SK-N-SH (cell line): Measurements from ENCODE around the gene HABP4. TPM values are rescaled to one million over a fixed set of nuclear protein-coding genes. Genes with fewer than 3 reads are reported as not detected.

ENCODE experiments used
- CTCF ChIA-PET: fragments of 300-600, 350-600 bp; formaldehyde crosslinking; extraction: SDS; loops from one replicate; lab custom pipeline; 2021; lab: Yijun Ruan, JAX
- POLR2A ChIA-PET: fragments of 350-600 bp; sonication (Branson Sonifier 250); formaldehyde crosslinking; extraction: SDS; loops from one replicate; lab custom pipeline; 2020; ENCODE audit warnings: antibody characterized with exemption, inconsistent platforms; lab: Yijun Ruan, JAX
- DNase-seq: peaks from one replicate; pipeline ENCODE4 v3.0.0; 2012
- H2AFZ ChIP-seq: fragments of 200-600 bp; sonication (generic); 2 replicates; pipeline ENCODE4 v1.8.1; 2016; ENCODE audit warnings: antibody characterized with exemption, mild to moderate bottlenecking, low read depth
- H3F3A ChIP-seq: fragments of 200-600 bp; sonication (generic); replicated peaks from 2 replicates; pipeline ENCODE3; 2016; ENCODE audit warnings: antibody characterized with exemption, mild to moderate bottlenecking; ENCODE audit not compliant: insufficient read depth
- H3K27ac ChIP-seq, 2 experiments: fragments of 200-500 bp in 1 of 2; fragments of 200-600 bp in 1 of 2; sonication (Bioruptor generic) in 1 of 2; sonication (generic), shearing (Covaris generic) in 1 of 2; 2 replicates each; pipeline versions ENCODE4 v1.5.1 to v1.6.1; 2014 to 2016; ENCODE audit warnings: low read depth in 2 of 2, inconsistent platforms in 1 of 2, low read length in 1 of 2, mild to moderate bottlenecking in 1 of 2, mixed read lengths in 1 of 2
- H3K27me3 ChIP-seq: fragments of 200-600 bp; sonication (generic), shearing (Covaris generic); 2 replicates; pipeline ENCODE4 v1.6.1; 2016; ENCODE audit warnings: mixed run types; ENCODE audit not compliant: insufficient read depth
- H3K36me3 ChIP-seq, 2 experiments: fragments of 200-500 bp in 1 of 2; fragments of 200-600 bp in 1 of 2; sonication (Bioruptor generic) in 1 of 2; sonication (generic) in 1 of 2; replicated peaks in 1 of 2; 2 replicates each; pipeline versions ENCODE3 to v1.5.1; 2014 to 2016; ENCODE audit warnings: low read length in 1 of 2, mild to moderate bottlenecking in 1 of 2; ENCODE audit not compliant: insufficient read depth in 2 of 2, control insufficient read depth in 1 of 2
- H3K4me1 ChIP-seq, 2 experiments: fragments of 200-500 bp in 1 of 2; fragments of 200-600 bp in 1 of 2; sonication (Bioruptor generic) in 1 of 2; sonication (generic), shearing (Covaris generic) in 1 of 2; 2 replicates each; pipeline versions ENCODE4 v1.5.1 to v1.6.1; 2014 to 2016; ENCODE audit warnings: low read depth in 1 of 2, low read length in 1 of 2, mixed run types in 1 of 2; ENCODE audit not compliant: insufficient read depth in 2 of 2, control insufficient read depth in 1 of 2
- H3K4me2 ChIP-seq: fragments of 200-600 bp; sonication (generic), shearing (Covaris generic); 2 replicates; pipeline ENCODE4 v1.6.1; 2017; ENCODE audit warnings: mixed run types
- H3K4me3 ChIP-seq, 2 experiments: fragments of 200-500 bp in 1 of 2; fragments of 200-600 bp in 1 of 2; sonication (Bioruptor generic) in 1 of 2; sonication (generic), shearing (Covaris generic) in 1 of 2; 2 replicates each; pipeline versions ENCODE4 v1.5.1 to v1.8.1; 2014 to 2016; ENCODE audit warnings: low read depth in 2 of 2, inconsistent platforms in 1 of 2, low read length in 1 of 2, mild to moderate bottlenecking in 1 of 2, mixed read lengths in 1 of 2, moderate library complexity in 1 of 2
- H3K79me2 ChIP-seq: fragments of 200-600 bp; sonication (generic); 2 replicates; pipeline ENCODE4 v1.8.1; 2017; ENCODE audit warnings: mild to moderate bottlenecking; ENCODE audit not compliant: insufficient read depth
- H3K9ac ChIP-seq: fragments of 200-600 bp; sonication (generic); 2 replicates; pipeline ENCODE4 v1.6.1; 2017; ENCODE audit warnings: mixed run types
- H3K9me2 ChIP-seq: fragments of 200-600 bp; sonication (generic); 2 replicates; pipeline ENCODE4 v1.6.1; 2017; ENCODE audit warnings: mixed run types
- H3K9me3 ChIP-seq: fragments of 200-600 bp; sonication (generic); 2 replicates; pipeline ENCODE4 v1.6.1; 2017; ENCODE audit warnings: mixed run types, mild to moderate bottlenecking, moderate library complexity
- H4K20me1 ChIP-seq: fragments of 200-600 bp; sonication (generic); 2 replicates; pipeline ENCODE4 v1.6.1; 2017; ENCODE audit warnings: mild to moderate bottlenecking, mixed run types; ENCODE audit not compliant: insufficient read depth
- CHD2 ChIP-seq: fragments of 150-350 bp; IDR thresholded peaks from 2 replicates; pipeline ENCODE4 v1.6.1; 2018; ENCODE audit warnings: low read length; ENCODE audit not compliant: partially characterized antibody
- ELF1 ChIP-seq: IDR thresholded peaks from 2 replicates; pipeline ENCODE4 v1.4.0; 2012
- EP300 ChIP-seq, 2 experiments: IDR thresholded peaks; 2 replicates each; pipeline versions ENCODE4 v1.4.0 to v1.6.1; 2012; ENCODE audit warnings: borderline replicate concordance in 1 of 2, low read depth in 1 of 2, low read length in 1 of 2
- EZH2phosphoT487 ChIP-seq: fragments of 200-600 bp; sonication (generic); IDR thresholded peaks from 2 replicates; pipeline ENCODE4 v1.6.1; 2017; ENCODE audit warnings: low read depth, mixed run types, mild to moderate bottlenecking, antibody characterized with exemption, moderate library complexity, borderline replicate concordance
- FOSL2 ChIP-seq: IDR thresholded peaks from 2 replicates; pipeline ENCODE4 v1.4.0; 2012; ENCODE audit warnings: low read depth, mild to moderate bottlenecking, moderate library complexity, borderline replicate concordance
- FOXJ3 ChIP-seq: sonication (generic); formaldehyde crosslinking; IDR thresholded peaks from 2 replicates; pipeline ENCODE4 v1.5.1; 2020; ENCODE audit warnings: mild to moderate bottlenecking, missing genetic modification reagents
- FOXM1 ChIP-seq: IDR thresholded peaks from 2 replicates; pipeline ENCODE4 v1.4.0; 2012; ENCODE audit warnings: low read depth, mild to moderate bottlenecking
- GABPA ChIP-seq: IDR thresholded peaks from 2 replicates; pipeline ENCODE4 v1.4.0; 2012; ENCODE audit warnings: low read depth, mild to moderate bottlenecking
- GATA2 ChIP-seq: sonication (generic); formaldehyde crosslinking; IDR thresholded peaks from 2 replicates; pipeline ENCODE4 v1.5.0; 2020; ENCODE audit warnings: mild to moderate bottlenecking, missing genetic modification reagents
- IRF3 ChIP-seq: fragments of 150-350 bp; IDR thresholded peaks from 2 replicates; pipeline ENCODE4 v1.6.1; 2016; ENCODE audit warnings: mild to moderate bottlenecking, low read depth, low read length
- JUND ChIP-seq: IDR thresholded peaks from 2 replicates; pipeline ENCODE4 v1.4.0; 2012
- MEF2A ChIP-seq: IDR thresholded peaks from 2 replicates; pipeline ENCODE4 v1.4.0; 2012; ENCODE audit warnings: low read depth, borderline replicate concordance
- MXI1 ChIP-seq: IDR thresholded peaks from 2 replicates; pipeline ENCODE4 v1.6.1; 2012; ENCODE audit warnings: mild to moderate bottlenecking, low read depth, low read length, improper control_type of control experiment
- NRF1 ChIP-seq: IDR thresholded peaks from 2 replicates; pipeline ENCODE4 v1.6.1; 2012; ENCODE audit warnings: low read depth, mild to moderate bottlenecking, low read length
- PBX3 ChIP-seq: IDR thresholded peaks from 2 replicates; pipeline ENCODE4; 2012
- RAD21 ChIP-seq: IDR thresholded peaks from 2 replicates; pipeline ENCODE4 v1.6.1; 2012; ENCODE audit warnings: mild to moderate bottlenecking, low read length
- RCOR1 ChIP-seq: fragments of 150-350 bp; IDR thresholded peaks from 2 replicates; pipeline ENCODE4 v1.6.1; 2017; ENCODE audit warnings: antibody characterized with exemption, low read length
- RFX5 ChIP-seq: IDR thresholded peaks from 2 replicates; pipeline ENCODE4 v1.6.1; 2012; ENCODE audit warnings: mild to moderate bottlenecking, improper control_type of control experiment, low read length
- SIN3A ChIP-seq: IDR thresholded peaks from 2 replicates; pipeline ENCODE4 v1.6.1; 2012; ENCODE audit warnings: low read depth, mild to moderate bottlenecking, low read length, moderate library complexity, borderline replicate concordance
- SMC3 ChIP-seq: IDR thresholded peaks from 2 replicates; pipeline ENCODE4 v1.6.1; 2012; ENCODE audit warnings: low read depth, low read length, improper control_type of control experiment
- TEAD4 ChIP-seq: IDR thresholded peaks from 2 replicates; pipeline ENCODE4 v1.4.0; 2012; ENCODE audit warnings: mild to moderate bottlenecking, borderline replicate concordance; ENCODE audit not compliant: insufficient read depth
- USF2 ChIP-seq: fragments of 150-350 bp; IDR thresholded peaks from 2 replicates; pipeline ENCODE4 v1.6.1; 2017; ENCODE audit warnings: antibody characterized with exemption, low read length, low read depth, borderline replicate concordance
- YY1 ChIP-seq: IDR thresholded peaks from 2 replicates; pipeline ENCODE4 v1.4.0; 2012; ENCODE audit warnings: low read depth, mild to moderate bottlenecking
- WGBS: methylation state at CpG from one replicate; pipeline ENCODE4 v1.1.6; 2017; ENCODE audit warnings: low lambda C conversion rate; 5-methylcytosine and 5-hydroxymethylcytosine counted together
- polyA plus RNA-seq, 3 experiments: library from polyadenylated mRNA; depleted of rRNA; stranded (reverse); fragments of >200 nt; gene quantifications; 2 replicates each; pipeline ENCODE4 v1.2.3, GENCODE V29; 2012
- TF ChIP-seq, protein P1 (sequence below): IDR thresholded peaks from 2 replicates; pipeline ENCODE4 v1.4.0; 2012; ENCODE audit warnings: low read depth, borderline replicate concordance
- TF ChIP-seq, protein P2 (sequence below): IDR thresholded peaks from 2 replicates; pipeline ENCODE4 v1.4.0; 2012; ENCODE audit warnings: low read depth
- TF ChIP-seq, protein P3 (sequence below): IDR thresholded peaks from 2 replicates; pipeline ENCODE4 v1.4.0; 2012; ENCODE audit warnings: low read depth, borderline replicate concordance

The HABP4 gene
- polyA plus RNA-seq, 1 of the 3 experiments (the other 2 are of a cell fraction) = 19.0 TPM

GRCh38 chr9:96420468-96421219, 29.3 kb upstream of the HABP4 start:
- H3K9ac ChIP-seq = peak overlapping the region; percentile 86
- peaks cover 15 to 17% of the 10 kb centered on the region in 2 experiments for H3K4me1 ChIP-seq
- peaks cover 16% of the 10 kb centered on the region for H3K79me2 ChIP-seq
- H3F3A ChIP-seq = peaks cover 17% of the 10 kb centered on the region
- peak overlapping the region; percentile 90 to 94 for H3K27ac ChIP-seq
- no peaks in the 10 kb centered on the region for H3K36me3 ChIP-seq
- H2AFZ ChIP-seq = peak overlapping the region; percentile 61
- H3K9me2 ChIP-seq = no peaks in the 10 kb centered on the region
- POLR2A ChIA-PET = no interaction called here
- WGBS = 69% methylated on average over 6 of the region's 6 CpGs
- CTCF ChIA-PET = interaction anchor here (0.6 kb wide), 1 partner anchor 93 kb away, joined by 3 read pairs; no protein-coding TSS in a partner anchor
- no peak for DNase-seq
- no peaks in the 10 kb centered on the region for H3K9me3 ChIP-seq
- H3K4me2 ChIP-seq = peak overlapping the region; percentile 80
- H3K4me3 ChIP-seq = peak overlapping the region in 1 of 2 experiments; percentile 82; a peak in 1 of 4 replicates
- H4K20me1 ChIP-seq = no peaks in the 10 kb centered on the region
- H3K27me3 ChIP-seq = no peaks in the 10 kb centered on the region
- TF ChIP-seq, protein P1, sequence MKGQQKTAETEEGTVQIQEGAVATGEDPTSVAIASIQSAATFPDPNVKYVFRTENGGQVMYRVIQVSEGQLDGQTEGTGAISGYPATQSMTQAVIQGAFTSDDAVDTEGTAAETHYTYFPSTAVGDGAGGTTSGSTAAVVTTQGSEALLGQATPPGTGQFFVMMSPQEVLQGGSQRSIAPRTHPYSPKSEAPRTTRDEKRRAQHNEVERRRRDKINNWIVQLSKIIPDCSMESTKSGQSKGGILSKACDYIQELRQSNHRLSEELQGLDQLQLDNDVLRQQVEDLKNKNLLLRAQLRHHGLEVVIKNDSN = no peak
- TF ChIP-seq, protein P2, sequence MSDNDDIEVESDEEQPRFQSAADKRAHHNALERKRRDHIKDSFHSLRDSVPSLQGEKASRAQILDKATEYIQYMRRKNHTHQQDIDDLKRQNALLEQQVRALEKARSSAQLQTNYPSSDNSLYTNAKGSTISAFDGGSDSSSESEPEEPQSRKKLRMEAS = peak; percentile 71
- TF ChIP-seq NRF1 = no peak
- TF ChIP-seq USF2 = no peak
- peak; percentile 12; the same call in 1 of the 2 replicates for TF ChIP-seq ELF1
- TF ChIP-seq SIN3A = peak; percentile 68; the same call in 1 of the 2 replicates
- peak; percentile 99 for TF ChIP-seq TEAD4
- TF ChIP-seq RCOR1 = no peak
- TF ChIP-seq GATA2 = no peak
- TF ChIP-seq EP300 (IDR thresholded peaks at IDR 0.05; ENCODE audit: borderline replicate concordance in 1 of 2, low read depth in 1 of 2, low read length in 1 of 2) = peak; percentile 25 to 83; a peak in 3 of 4 replicates
- TF ChIP-seq PBX3 = peak; percentile 82
- peak; percentile 66; the same call in 1 of the 2 replicates for TF ChIP-seq YY1
- TF ChIP-seq RAD21 = no peak
- TF ChIP-seq, protein P3, sequence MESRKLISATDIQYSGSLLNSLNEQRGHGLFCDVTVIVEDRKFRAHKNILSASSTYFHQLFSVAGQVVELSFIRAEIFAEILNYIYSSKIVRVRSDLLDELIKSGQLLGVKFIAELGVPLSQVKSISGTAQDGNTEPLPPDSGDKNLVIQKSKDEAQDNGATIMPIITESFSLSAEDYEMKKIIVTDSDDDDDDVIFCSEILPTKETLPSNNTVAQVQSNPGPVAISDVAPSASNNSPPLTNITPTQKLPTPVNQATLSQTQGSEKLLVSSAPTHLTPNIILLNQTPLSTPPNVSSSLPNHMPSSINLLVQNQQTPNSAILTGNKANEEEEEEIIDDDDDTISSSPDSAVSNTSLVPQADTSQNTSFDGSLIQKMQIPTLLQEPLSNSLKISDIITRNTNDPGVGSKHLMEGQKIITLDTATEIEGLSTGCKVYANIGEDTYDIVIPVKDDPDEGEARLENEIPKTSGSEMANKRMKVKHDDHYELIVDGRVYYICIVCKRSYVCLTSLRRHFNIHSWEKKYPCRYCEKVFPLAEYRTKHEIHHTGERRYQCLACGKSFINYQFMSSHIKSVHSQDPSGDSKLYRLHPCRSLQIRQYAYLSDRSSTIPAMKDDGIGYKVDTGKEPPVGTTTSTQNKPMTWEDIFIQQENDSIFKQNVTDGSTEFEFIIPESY = peak; percentile 65; the same call in 1 of the 2 replicates
- TF ChIP-seq FOXJ3 (CRISPR knock-in tag) = no peak
- no peak for TF ChIP-seq IRF3
- TF ChIP-seq FOSL2 = peak; percentile 98
- TF ChIP-seq FOXM1 = 0 out of 2 replicates have a peak, but pooled peaks have one; percentile 16
- TF ChIP-seq EZH2phosphoT487 = no peak
- peak; percentile 96 for TF ChIP-seq JUND
- no peak for TF ChIP-seq SMC3
- no peak for TF ChIP-seq MXI1
- no peak for TF ChIP-seq CHD2
- peak; percentile 97 for TF ChIP-seq MEF2A
- no peak for TF ChIP-seq GABPA
- TF ChIP-seq RFX5 = no peak
